ENCODE data around the gene TPK1. TPM values are rescaled to one million over a fixed set of nuclear protein-coding genes. Genes with fewer than 3 reads are reported as not detected.

TPK1 gene
- polyA plus RNA-seq, 1 of the 3 experiments (the other 2 are of a cell fraction), result 3.3 TPM

GRCh38 chr7:144407266-144407931 lies 428.5 kb downstream of the TPK1 start:
- Histone ChIP-seq H3K9me3 (no peaks in the 10 kb centered on the region), H3F3A (replicated peaks; ENCODE audit: insufficient read depth) (no peaks in the 10 kb centered on the region), H3K4me1 (ENCODE audit: control insufficient read depth in 1 of 2, insufficient read depth in 2 of 2, low read depth in 1 of 2, low read length in 1 of 2) (no peaks in the 10 kb centered on the region), H2AFZ (ENCODE audit: low read depth) (no peak overlapping the region), H3K27me3 (ENCODE audit: insufficient read depth) (peaks cover 47% of the 10 kb centered on the region; the same call in 1 of the 2 replicates), H3K27ac (ENCODE audit: low read depth in 2 of 2, low read length in 1 of 2) (no peak overlapping the region), H3K9ac (no peak overlapping the region), H4K20me1 (ENCODE audit: insufficient read depth) (no peaks in the 10 kb centered on the region), H3K4me3 (ENCODE audit: low read depth in 2 of 2, low read length in 1 of 2) (no peak overlapping the region), H3K36me3 (replicated peaks in 1 of 2; ENCODE audit: control insufficient read depth in 1 of 2, insufficient read depth in 2 of 2, low read length in 1 of 2) (no peaks in the 10 kb centered on the region), H3K4me2 (no peak overlapping the region), H3K9me2 (no peaks in the 10 kb centered on the region), H3K79me2 (ENCODE audit: insufficient read depth) (no peaks in the 10 kb centered on the region)
- CTCF ChIA-PET, result no interaction called here
- POLR2A ChIA-PET, result no interaction called here
- no peak for DNase-seq
- TF ChIP-seq MAX (IDR thresholded peaks at IDR 0.05; ENCODE audit: low read depth) (no peak), FOSL2 (IDR thresholded peaks at IDR 0.05; ENCODE audit: borderline replicate concordance, low read depth) (no peak), TEAD4 (IDR thresholded peaks at IDR 0.05; ENCODE audit: borderline replicate concordance, insufficient read depth) (no peak), CTCF (IDR thresholded peaks at IDR 0.05) (no peak), USF2 (IDR thresholded peaks at IDR 0.05; ENCODE audit: borderline replicate concordance, low read depth, low read length) (no peak), REST (IDR thresholded peaks at IDR 0.05; ENCODE audit: low read depth, low read length) (no peak), IRF3 (IDR thresholded peaks at IDR 0.05; ENCODE audit: low read depth, low read length) (no peak), POLR2AphosphoS5 (IDR thresholded peaks at IDR 0.05; ENCODE audit: low read depth, low read length) (no peak), EP300 (IDR thresholded peaks at IDR 0.05; ENCODE audit: borderline replicate concordance in 1 of 2, low read depth in 1 of 2, low read length in 1 of 2) (no peak), EZH2phosphoT487 (IDR thresholded peaks at IDR 0.05; ENCODE audit: borderline replicate concordance, low read depth) (no peak), RCOR1 (IDR thresholded peaks at IDR 0.05; ENCODE audit: low read length) (no peak), FOXM1 (IDR thresholded peaks at IDR 0.05; ENCODE audit: low read depth) (no peak), NRF1 (IDR thresholded peaks at IDR 0.05; ENCODE audit: low read depth, low read length) (no peak), GABPA (IDR thresholded peaks at IDR 0.05; ENCODE audit: low read depth) (no peak), RFX5 (IDR thresholded peaks at IDR 0.05; ENCODE audit: low read length) (no peak), TAF1 (IDR thresholded peaks at IDR 0.05; ENCODE audit: borderline replicate concordance, low read depth, low read length) (no peak), ZBTB33 (IDR thresholded peaks at IDR 0.05; ENCODE audit: borderline replicate concordance, low read depth) (no peak), TCF12 (IDR thresholded peaks at IDR 0.05) (no peak), PBX3 (IDR thresholded peaks at IDR 0.05) (no peak), CHD2 (IDR thresholded peaks at IDR 0.05; ENCODE audit: low read length, partially characterized antibody) (no peak)
- WGBS (ENCODE audit: low lambda C conversion rate), result 6% methylated on average over 12 of the region's 12 CpGs
